ENCODE data around the gene TTC23L.

- no peak for TF ChIP-seq YY1 (IDR thresholded peaks at IDR 0.05; ENCODE audit: low read depth, low read length)
- no peak for TF ChIP-seq CTCF (IDR thresholded peaks at IDR 0.05; ENCODE audit: control extremely low read depth in 1 of 3, insufficient read depth in 1 of 3, low read depth in 1 of 3, low read length in 3 of 3)
- TF ChIP-seq RFX5 (IDR thresholded peaks at IDR 0.05; ENCODE audit: borderline replicate concordance, low read depth, low read length), result no peak
- TF ChIP-seq KDM5A (IDR thresholded peaks at IDR 0.05; ENCODE audit: low read length), result no peak
- no peak for TF ChIP-seq TEAD4 (IDR thresholded peaks at IDR 0.05; ENCODE audit: low read depth, low read length)
Measured at GRCh38 chr5:34868791-34869190, 29.8 kb downstream of the TTC23L start.

Data from H1 (cell line).